ENCODE measurements around the gene RAG1.
"Not testable (repeated sequence)": the region's sequence is repeated elsewhere in the genome, so short reads cannot be mapped to it uniquely, and the experiment has no call there.

Gene RAG1

DNA sequence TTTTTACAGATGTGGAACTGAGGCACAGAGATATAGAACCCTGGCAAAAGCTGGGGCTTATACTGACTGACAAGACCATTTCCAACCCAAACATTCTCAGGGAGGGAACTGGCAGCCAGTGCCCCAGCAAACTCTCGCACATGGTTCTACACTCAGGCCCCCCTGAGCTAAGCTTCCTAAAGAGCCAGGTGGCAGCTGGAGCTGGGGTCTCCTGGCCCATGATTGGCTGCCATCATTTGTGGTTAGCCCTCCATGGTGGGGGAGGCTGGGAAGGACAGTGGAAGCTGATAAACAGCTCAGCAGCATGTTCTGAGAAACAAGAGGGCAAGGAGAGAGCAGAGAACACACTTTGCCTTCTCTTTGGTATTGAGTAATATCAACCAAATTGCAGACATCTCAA lies at the start of gene RAG1:
TSS of gene RAG1 (plus strand) at position 314 of the 400 bp plus-strand sequence. CDS start 5,298 bp downstream, outside the sequence.
- DNase-seq (ENCODE audit: low spot score) = no peak

DNA sequence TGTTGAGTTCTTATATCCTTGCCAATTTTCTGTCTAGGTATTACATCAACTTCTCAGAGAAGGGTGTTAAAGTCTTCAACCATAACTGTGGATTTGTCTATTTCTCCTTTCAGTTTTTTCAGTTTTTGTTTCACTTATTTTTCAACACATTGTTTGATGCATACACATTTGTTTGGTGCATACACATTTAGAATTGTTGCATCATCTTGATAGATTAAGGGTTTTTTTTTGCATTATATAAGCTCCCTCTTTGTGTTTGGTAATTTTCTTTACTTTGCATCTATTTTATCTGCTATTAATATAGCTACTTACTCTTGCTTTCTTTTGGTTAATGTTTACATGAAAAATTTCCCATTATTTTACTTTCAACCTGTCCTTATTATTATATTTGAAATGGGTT lies 37.0 kb upstream of the RAG1 start:
- DNase-seq (ENCODE audit: low spot score) = no peak

DNA sequence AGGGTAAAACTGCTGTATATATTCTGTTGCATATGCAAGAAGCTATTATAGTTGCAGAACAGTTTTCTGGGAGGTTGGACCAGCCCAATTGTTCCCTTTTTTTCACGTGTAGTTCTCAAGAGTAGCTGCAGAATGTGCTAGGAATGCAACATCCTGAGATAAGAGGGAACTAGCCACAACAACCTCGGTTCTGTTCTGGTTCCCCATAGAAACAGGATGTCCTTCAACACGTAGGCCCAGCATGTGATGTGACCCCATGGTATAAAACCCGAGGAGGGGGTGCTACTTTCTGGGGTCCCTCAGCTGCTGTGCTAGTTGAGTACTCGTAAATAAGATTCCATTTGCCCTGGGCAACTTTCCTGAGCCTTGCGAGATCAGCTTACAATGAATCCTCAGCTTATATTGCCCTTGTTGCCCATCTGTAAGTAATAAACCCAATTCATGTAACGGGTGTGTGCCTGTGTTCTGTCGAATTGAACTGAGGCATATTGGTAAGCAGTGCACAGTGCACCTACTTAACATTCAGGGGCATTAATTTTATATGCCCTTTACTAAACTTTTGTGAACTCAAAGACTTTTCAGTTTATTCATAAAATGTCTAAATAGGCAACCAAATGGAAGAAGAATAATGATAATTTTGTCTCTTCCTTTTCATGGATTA lies 34.7 kb upstream of the RAG1 start:
- DNase-seq (ENCODE audit: low spot score) = no peak

DNA sequence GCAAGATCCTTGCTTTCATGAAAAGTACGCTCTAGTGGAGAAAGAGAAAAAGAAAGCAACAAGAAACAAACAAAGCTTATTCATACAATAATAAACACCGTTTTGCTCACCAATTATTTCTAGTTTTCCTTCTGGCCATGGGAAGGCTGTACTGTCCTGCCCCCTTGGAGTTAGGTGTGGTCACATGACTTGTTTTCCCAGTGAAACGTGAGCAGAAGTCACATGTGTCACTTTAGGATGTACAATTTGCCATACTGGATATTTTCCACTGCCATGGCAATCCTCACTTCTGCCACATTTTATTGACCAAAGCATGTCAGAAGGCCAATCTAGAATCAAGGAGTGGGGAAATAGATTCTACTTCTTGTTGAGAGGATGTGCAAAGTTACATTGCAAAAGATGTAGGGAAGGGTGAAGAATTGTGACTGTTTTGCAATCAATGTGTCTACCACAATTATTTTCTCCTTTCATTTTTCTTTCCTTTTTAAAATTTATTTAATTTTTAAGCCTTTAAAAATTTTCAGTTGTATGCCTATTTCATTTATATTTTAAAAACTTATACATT lies 33.4 kb upstream of the RAG1 start:
- DNase-seq (ENCODE audit: low spot score) = no peak

DNA sequence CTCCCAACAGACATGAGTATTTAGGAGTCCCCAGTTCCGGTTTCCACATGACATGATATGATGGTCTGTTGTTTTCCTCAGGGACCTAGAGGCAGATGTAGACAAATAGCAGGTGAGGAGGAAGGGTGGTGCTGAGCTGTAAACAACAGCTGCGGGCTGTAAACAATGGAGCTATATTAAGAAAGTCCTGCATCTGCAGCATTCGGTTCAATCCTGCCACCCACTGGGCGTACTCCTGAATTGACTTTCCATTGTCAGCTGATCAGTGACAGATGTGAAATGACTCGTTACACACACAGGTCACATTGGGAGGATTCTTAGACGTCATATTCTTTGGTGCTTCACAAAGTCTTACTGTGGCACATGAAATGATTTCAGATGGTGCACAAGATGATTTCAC lies 26.8 kb upstream of the RAG1 start:
- peak; percentile 28 for DNase-seq (ENCODE audit: low spot score)

DNA sequence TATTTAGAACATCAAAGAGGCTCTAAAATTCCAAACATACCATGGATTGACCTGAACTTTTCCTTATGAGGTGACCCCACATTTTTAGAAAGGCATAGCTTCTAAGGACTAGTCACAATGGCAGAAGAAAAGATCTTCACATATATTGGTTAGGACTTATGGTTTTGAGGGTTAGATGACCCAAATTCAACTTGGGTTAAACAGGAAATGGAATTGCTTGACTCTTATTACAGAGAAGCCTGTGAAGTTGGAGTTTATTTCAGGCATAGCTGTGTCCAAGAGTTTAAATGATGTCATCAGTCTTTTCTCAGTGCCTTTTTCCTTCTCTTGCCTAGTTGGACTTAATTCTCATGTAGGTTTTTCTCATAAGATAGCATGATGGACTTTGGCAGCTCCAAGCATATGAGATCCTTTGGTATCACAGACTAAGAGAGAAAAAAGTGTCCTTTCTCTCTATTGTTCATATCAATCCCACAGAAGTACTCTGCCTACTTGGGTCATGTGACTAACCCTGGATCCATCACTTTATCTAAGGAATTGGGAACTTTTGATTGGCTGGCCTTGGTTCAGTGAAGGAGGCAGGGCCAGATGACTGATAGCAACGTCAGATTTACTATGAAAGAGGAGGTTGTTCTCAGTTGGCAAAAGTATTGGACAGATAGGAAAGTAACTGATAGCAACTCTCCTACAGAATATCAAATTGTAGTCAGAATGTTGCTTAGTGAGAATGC lies 17.3 kb upstream of the RAG1 start:
- no peak for DNase-seq (ENCODE audit: low spot score)

DNA sequence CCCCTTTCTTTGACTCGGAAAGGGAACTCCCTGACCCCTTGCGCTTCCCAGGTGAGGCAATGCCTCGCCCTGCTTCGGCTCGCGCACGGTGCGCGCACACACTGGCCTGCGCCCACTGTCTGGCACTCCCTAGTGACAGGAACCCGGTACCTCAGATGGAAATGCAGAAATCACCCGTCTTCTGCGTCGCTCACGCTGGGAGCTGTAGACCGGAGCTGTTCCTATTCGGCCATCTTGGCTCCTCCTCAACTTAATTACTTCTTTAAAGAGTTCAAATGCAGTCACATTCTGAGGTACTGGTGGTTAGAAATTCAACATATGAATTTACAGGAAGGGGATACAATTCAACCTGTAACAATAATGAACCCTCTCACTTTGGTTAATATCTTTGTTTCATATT lies 10.4 kb upstream of the RAG1 start:
- DNase-seq (ENCODE audit: low spot score) = not testable (repeated sequence)

DNA sequence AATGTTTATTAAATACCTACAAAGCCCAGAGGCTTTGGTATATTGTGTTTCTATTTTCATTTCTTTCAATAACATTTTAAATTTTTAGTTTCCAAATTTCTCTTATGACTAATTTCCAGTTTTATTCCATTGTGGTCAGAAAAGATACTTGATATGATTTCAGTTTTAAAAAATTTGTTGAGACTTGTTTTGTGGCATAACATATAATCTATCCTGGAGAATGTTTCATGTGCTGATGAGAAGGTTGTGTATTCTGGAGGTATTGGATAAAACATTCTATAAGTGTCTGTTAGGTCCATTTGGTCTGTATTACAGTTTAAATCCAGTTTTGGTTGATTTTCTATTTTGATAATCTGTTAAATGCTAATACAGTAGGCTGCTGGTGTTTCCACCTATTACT lies 9.8 kb upstream of the RAG1 start:
- DNase-seq (ENCODE audit: low spot score) = no peak

DNA sequence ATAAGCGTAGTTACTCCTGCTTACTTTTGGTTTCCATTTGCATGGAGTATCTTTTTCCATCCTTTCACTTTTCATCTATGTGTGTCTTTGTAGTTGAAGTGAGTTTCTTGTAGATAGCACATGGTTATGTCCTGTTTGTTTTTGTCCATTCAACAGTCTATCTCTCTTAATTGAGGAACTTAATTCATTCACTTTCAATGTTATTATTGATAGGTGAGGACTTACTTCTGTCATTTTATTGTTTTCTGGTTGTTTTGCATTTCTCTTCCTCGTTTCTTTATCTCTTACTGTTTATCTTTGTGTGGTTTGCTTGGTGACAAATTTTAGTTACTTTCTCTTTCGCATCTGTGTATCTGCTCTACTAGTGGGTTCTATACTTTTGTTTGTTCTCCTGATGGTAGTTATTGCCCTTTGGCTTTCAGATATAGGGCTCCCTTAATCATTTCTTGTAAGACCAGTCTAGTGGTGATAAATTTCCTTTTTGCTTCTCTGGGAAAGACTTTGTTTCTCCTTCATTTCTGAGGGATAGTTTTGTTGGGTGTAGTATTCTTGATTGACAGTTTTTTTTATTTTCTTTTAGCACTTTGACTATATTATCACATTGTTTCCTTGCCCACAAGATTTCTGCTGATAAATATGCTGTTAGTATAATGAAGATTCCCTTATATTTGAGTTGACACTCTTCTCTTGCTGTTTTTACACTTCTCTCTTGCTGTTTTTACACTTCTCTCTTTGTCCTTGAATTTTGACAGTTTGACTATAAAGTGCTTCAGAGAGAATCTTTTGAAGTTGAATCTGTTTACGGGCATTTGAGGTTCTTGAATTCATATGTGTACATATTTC lies 9.0 kb upstream of the RAG1 start:
- no peak for DNase-seq (ENCODE audit: low spot score)

DNA sequence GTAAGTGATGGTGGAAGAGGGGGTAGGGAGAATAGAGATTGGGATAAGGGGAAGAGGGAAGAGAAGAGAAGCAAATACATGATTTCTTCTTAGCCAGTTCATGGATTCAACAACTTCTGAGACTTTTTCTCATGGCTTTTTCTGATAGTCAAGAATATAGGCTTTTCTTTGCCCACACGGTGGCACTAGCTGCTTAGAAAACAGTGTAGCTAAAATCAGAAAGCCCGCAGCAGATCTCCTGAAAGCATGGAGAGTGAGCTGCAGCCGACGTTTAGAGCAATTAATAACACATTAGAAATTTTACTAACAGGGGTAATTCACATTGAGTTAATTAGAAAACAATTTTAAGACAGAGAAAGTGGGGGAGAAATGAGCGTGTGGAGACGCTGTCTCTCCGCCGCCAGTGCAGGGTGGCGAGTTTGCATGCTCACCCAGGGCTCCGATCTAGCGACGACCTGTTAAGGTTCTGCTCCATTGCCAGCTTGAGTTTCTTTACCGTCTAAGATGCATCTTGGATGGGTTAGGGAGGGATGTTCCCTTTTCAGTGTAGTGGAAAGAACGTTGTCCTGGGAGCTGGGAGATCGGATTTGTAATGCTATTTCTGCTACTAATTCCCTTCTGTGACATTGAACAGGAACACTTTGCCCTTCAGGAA lies 3.3 kb upstream of the RAG1 start:
- DNase-seq (ENCODE audit: low spot score) = peak; percentile 59

DNA sequence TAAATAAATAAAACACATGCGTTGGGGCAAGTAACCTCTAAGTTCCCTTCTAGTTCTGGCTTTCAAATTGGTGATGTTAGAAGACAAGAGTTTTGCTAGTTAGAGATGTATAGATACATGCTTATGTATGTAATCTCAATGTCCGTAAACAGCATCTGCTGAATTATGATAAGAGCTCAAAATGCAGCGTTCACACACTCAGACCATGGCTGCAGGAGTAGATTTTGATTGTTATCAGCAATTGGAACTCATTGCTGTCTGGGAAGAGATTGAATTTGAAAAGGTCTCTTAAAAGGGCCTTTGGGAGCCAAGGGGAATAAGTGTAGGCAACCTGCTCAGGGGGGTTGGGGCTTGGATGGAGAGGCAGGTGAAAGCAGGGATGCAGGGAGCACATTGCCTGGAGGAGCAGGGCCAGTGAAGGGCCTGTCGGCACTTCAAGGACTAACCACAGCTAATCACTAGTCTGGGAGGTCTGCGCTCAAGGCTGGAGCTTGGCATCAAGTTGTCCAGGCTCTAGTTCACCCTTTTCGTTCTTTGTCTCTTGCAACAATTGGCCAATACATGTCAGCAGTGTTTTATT lies 2.7 kb upstream of the RAG1 start:
- no peak for DNase-seq (ENCODE audit: low spot score)

DNA sequence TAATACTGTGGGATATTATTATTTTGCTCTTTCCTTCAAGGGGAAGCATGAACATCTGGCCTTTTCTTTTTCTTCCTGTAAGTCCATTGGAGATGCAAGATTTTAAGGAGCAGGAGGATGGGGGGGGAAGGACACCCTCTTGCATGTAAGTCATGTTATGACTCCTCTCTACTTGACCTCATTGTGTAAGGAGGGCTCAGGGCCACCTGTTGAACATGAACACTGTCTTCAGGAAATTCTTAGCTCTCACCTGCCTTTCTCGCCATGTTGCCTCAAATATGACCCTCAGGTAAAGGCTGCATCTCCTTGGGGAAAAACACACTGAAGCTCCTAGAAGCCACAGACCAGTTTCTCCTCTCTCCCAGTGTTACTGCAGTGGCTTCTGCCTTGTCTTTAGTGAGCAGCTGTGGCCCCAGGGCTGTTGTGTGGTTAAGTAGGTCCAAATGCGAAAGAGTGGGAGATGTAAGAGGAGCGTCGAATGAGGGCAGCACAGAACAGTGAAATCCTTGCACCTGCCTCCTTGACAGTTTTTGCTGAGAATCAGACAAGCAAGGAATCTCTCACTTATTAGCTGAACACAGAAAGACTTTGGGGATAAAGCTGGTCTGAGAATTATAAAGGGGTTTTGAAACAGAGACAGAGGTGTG lies 1.3 kb upstream of the RAG1 start:
- DNase-seq (ENCODE audit: low spot score) = no peak

DNA sequence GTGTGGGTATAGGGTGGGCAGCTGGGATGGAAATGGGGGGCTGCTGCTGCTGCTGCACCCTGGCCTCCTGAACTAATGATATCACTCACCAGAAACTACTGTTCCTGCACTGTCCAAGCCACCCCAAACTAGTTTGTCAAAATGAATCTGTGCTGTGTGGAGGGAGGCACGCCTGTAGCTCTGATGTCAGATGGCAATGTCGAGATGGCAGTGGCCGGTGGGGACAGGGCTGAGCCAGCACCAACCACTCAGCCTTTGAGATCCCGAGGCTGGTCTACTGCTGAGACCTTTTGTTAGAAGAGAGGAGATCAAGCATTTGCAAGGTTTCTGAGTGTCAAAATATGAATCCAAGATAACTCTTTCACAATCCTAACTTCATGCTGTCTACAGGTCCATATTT lies 1.3 kb downstream of the RAG1 start:
- DNase-seq (ENCODE audit: low spot score) = no peak

DNA sequence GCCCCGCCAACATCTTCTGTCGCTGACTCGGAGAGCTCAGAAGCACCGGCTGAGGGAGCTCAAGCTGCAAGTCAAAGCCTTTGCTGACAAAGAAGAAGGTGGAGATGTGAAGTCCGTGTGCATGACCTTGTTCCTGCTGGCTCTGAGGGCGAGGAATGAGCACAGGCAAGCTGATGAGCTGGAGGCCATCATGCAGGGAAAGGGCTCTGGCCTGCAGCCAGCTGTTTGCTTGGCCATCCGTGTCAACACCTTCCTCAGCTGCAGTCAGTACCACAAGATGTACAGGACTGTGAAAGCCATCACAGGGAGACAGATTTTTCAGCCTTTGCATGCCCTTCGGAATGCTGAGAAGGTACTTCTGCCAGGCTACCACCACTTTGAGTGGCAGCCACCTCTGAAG lies 6.7 kb downstream of the RAG1 start:
- no peak for DNase-seq (ENCODE audit: low spot score)

DNA sequence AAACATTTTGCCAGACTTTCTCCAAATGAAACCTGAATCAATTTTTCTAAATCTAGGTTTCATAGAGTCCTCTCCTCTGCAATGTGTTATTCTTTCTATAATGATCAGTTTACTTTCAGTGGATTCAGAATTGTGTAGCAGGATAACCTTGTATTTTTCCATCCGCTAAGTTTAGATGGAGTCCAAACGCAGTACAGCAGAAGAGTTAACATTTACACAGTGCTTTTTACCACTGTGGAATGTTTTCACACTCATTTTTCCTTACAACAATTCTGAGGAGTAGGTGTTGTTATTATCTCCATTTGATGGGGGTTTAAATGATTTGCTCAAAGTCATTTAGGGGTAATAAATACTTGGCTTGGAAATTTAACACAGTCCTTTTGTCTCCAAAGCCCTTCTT lies 9.6 kb downstream of the RAG1 start:
- no peak for DNase-seq (ENCODE audit: low spot score)

DNA sequence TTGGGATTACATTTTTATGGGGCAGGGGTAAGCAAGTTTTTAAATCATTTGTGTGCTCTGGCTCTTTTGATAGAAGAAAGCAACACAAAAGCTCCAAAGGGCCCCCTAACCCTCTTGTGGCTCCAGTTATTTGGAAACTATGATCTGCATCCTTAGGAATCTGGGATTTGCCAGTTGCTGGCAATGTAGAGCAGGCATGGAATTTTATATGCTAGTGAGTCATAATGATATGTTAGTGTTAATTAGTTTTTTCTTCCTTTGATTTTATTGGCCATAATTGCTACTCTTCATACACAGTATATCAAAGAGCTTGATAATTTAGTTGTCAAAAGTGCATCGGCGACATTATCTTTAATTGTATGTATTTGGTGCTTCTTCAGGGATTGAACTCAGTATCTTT lies 10.1 kb downstream of the RAG1 start:
- DNase-seq (ENCODE audit: low spot score) = peak; percentile 11

DNA sequence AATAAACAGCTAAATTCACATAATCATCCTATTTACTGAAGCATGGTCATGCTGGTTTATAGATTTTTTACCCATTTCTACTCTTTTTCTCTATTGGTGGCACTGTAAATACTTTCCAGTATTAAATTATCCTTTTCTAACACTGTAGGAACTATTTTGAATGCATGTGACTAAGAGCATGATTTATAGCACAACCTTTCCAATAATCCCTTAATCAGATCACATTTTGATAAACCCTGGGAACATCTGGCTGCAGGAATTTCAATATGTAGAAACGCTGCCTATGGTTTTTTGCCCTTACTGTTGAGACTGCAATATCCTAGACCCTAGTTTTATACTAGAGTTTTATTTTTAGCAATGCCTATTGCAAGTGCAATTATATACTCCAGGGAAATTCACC lies 10.7 kb downstream of the RAG1 start:
- no peak for DNase-seq (ENCODE audit: low spot score)

DNA sequence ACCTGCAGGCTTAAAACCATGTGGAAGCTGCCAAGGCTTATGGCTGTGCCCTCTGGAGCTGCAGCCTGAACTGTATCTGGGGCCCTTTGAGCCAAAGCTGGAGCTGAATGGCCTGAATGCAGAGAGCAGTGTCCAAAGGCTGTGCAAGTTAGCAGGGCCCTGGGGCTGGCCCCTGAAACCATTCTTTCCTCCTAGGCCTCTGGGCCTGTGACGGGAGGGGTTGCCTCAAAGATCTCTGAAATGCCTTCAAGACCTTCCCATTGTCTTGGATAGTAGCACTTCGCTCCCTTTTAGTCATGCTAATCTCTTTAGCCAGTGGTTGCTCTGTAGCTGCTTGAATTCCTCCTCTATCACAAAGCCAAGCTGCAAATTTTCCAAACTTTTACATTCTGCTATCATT lies 13.7 kb downstream of the RAG1 start:
- DNase-seq (ENCODE audit: low spot score) = no peak

DNA sequence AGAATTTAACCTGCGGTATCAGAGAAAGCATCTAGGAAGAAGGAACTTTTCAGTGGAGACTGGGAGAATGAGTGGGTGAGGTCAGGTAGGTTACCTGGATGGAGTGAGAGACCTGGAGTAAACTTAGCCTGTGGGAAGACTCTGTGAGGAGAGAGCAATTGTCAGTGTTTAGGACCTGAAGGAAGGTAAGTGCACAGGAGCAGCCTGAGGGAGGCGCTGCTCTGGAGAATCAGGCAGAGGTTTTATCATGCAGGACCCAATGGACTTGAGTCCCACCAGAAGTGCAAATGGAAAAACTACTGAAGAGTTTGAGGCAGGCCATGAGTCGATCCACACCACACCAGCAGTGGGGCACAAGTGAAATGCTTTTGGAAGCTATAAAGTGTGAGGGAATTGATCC lies 15.9 kb downstream of the RAG1 start:
- DNase-seq (ENCODE audit: low spot score) = no peak

DNA sequence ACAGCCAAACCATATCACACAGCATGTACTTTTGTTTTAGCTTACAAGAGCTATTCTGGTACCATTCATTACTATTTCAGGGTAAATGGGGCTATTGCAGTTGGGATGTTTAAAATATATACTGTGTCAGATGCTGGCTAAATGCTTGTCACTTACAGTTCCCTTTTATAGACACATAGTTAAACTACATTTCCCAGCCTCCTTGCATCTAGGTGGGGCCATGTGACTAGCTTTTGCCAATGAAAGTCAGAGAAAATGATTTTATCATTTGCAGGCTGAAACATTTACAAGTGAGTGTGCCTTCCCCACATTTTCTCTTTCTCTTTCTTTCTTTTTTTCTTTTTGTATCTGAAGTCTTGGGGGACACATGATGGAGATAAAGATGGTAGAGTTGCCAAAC lies 18.7 kb downstream of the RAG1 start:
- no peak for DNase-seq (ENCODE audit: low spot score)

DNA sequence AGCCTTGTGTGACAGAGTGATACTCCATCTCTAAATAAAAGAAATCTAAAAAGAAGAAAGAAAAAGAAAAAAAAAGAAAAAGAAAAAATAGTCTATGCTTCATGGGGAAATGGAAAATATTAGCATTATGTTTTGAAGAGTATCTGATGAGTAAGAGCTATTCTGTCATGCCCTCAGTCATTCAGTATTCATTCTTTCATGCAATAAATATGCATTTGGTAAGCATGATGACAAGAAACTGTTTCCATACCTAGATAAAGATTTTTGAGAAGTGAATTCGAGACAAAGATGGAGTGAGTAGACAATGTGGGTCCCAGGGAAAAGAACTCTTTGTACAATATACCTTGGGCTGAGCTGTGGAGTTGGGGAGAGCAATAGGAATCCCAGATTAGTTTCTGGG lies 20.3 kb downstream of the RAG1 start:
- no peak for DNase-seq (ENCODE audit: low spot score)
